ENCODE data around the gene TTC39A. TPM values are rescaled to one million over a fixed set of nuclear protein-coding genes. Genes with fewer than 3 reads are reported as not detected.
"Not testable (repeated sequence)": the region's sequence is repeated elsewhere in the genome, so short reads cannot be mapped to it uniquely, and the experiment has no call there.

Gene TTC39A
- total RNA-seq, 2 experiments from 2014 or later, result 0.11 TPM; not detected in 1

- H3K27ac Mint-ChIP-seq, result no peak overlapping the region
- DNase-seq, result no peak
- no peaks in the 10 kb centered on the region for H3K27me3 Mint-ChIP-seq
- no peak overlapping the region for H3K4me3 Mint-ChIP-seq
- ATAC-seq, result no peak
- intact Hi-C loops (cut with DNase I, micrococcal nuclease), result no loop called here
- H3K36me3 Mint-ChIP-seq (ENCODE audit: low read depth), result no peaks in the 10 kb centered on the region
- H3K9me3 Mint-ChIP-seq (ENCODE audit: low read depth), result no peaks in the 10 kb centered on the region
- ChIA-PET CTCF (interaction anchor here (0.8 to 1.2 kb wide), 2 partner anchors 18 to 64 kb away, joined by 3 to 4 read pairs; no protein-coding TSS in a partner anchor), POLR2A (no interaction called here)
- peaks cover 42% of the 10 kb centered on the region for H3K4me1 Mint-ChIP-seq
These were observed 75.0 kb downstream of the TTC39A start for GRCh38 chr1:51255331-51255730.

- H3K9me3 Mint-ChIP-seq (ENCODE audit: low read depth), result no peaks in the 10 kb centered on the region
- H3K4me3 Mint-ChIP-seq, result no peak overlapping the region
- no peak for DNase-seq
- H3K4me1 Mint-ChIP-seq, result peaks cover 33% of the 10 kb centered on the region
- POLR2A ChIA-PET, result no interaction called here
- no peak overlapping the region for H3K27ac Mint-ChIP-seq
- no peaks in the 10 kb centered on the region for H3K27me3 Mint-ChIP-seq
- H3K36me3 Mint-ChIP-seq (ENCODE audit: low read depth), result peaks cover 1% of the 10 kb centered on the region
- no peak for ATAC-seq
- CTCF ChIA-PET, result no interaction called here
- intact Hi-C loops (cut with DNase I, micrococcal nuclease), result no loop called here
These were observed 76.7 kb downstream of the TTC39A start for GRCh38 chr1:51253691-51254090.

DNA sequence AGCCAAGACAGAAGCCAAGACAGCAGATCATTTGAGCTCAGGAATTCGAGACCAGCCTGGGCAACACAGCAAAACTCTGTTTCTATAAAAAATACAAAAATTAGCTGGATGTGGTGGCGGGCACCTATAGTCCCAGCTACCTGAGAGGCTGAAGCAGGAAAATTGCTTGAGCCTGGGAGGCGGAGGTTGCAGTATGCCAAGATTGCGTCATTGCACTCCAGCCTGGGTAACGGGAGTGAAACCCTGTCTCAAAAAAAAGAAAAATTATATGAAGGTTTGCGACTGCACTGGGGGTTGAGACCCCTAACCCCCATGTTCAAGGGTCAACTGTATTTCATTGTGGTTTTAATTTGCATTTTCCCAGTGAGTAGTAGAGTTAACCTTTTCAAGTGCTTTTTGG is 78.0 kb downstream of the TTC39A start:
- CTCF ChIA-PET, result interaction anchor here (0.9 to 1.1 kb wide), 2 partner anchors 63 to 323 kb away, joined by 3 read pairs; no protein-coding TSS in a partner anchor
- ATAC-seq (no peak), DNase-seq (no peak)
- H3K27me3 Mint-ChIP-seq, result no peaks in the 10 kb centered on the region
- peaks cover 1% of the 10 kb centered on the region for H3K36me3 Mint-ChIP-seq (ENCODE audit: low read depth)
- H3K9me3 Mint-ChIP-seq (ENCODE audit: low read depth), result no peaks in the 10 kb centered on the region
- H3K27ac Mint-ChIP-seq, result no peak overlapping the region
- H3K4me1 Mint-ChIP-seq, result peaks cover 36% of the 10 kb centered on the region
- POLR2A ChIA-PET, result no interaction called here
- no peak overlapping the region for H3K4me3 Mint-ChIP-seq
- intact Hi-C loops (cut with DNase I, micrococcal nuclease), result no loop called here

- peaks cover 43% of the 10 kb centered on the region for H3K4me1 Mint-ChIP-seq
- H3K9me3 Mint-ChIP-seq (ENCODE audit: low read depth); H3K36me3 Mint-ChIP-seq (ENCODE audit: low read depth); H3K27ac Mint-ChIP-seq; intact Hi-C loops (cut with DNase I, micrococcal nuclease); POLR2A ChIA-PET; CTCF ChIA-PET; H3K27me3 Mint-ChIP-seq; DNase-seq; H3K4me3 Mint-ChIP-seq; ATAC-seq: not testable (repeated sequence)
These were observed 79.2 kb downstream of the TTC39A start for GRCh38 chr1:51251165-51251564.

- peaks cover 47% of the 10 kb centered on the region for H3K4me1 Mint-ChIP-seq
- H3K27ac Mint-ChIP-seq; intact Hi-C loops (cut with DNase I, micrococcal nuclease); H3K36me3 Mint-ChIP-seq (ENCODE audit: low read depth); H3K27me3 Mint-ChIP-seq; H3K9me3 Mint-ChIP-seq (ENCODE audit: low read depth); DNase-seq; H3K4me3 Mint-ChIP-seq; POLR2A ChIA-PET; ATAC-seq: not testable (repeated sequence)
- CTCF ChIA-PET, result interaction anchor here (0.5 to 1.1 kb wide), 3 partner anchors 34 to 373 kb away, joined by 3 read pairs; no protein-coding TSS in a partner anchor
These were observed 79.6 kb downstream of the TTC39A start for GRCh38 chr1:51250729-51251128.

DNA sequence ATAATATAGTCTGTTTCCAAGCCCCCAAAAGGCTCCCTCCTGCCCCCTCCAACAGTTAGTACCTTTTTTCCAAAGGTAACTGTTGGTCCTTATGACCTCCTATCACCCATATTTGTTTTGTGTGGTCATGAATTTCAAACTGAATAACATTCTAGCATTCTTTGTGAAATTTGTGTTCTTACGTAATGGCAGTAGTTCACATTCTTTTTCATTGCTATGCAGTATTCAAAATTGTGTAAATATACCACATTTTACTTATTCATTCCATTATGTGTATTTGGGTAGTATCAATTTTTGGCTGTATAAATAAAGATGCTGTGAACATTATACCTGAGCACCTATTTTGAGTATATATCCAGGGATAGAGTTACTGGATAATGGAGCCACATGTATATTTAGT is 80.9 kb downstream of the TTC39A start:
- ChIA-PET POLR2A (no interaction called here), CTCF (interaction anchor here (1.1 kb wide), 1 partner anchor 32 kb away, joined by 3 read pairs; no protein-coding TSS in a partner anchor)
- H3K4me3 Mint-ChIP-seq, result no peak overlapping the region
- H3K27ac Mint-ChIP-seq, result no peak overlapping the region
- intact Hi-C loops (cut with DNase I, micrococcal nuclease), result no loop called here
- H3K4me1 Mint-ChIP-seq, result peaks cover 46% of the 10 kb centered on the region
- H3K27me3 Mint-ChIP-seq, result no peaks in the 10 kb centered on the region
- DNase-seq, result no peak
- H3K36me3 Mint-ChIP-seq (ENCODE audit: low read depth), result peaks cover 5% of the 10 kb centered on the region
- ATAC-seq, result no peak
- no peaks in the 10 kb centered on the region for H3K9me3 Mint-ChIP-seq (ENCODE audit: low read depth)

DNA sequence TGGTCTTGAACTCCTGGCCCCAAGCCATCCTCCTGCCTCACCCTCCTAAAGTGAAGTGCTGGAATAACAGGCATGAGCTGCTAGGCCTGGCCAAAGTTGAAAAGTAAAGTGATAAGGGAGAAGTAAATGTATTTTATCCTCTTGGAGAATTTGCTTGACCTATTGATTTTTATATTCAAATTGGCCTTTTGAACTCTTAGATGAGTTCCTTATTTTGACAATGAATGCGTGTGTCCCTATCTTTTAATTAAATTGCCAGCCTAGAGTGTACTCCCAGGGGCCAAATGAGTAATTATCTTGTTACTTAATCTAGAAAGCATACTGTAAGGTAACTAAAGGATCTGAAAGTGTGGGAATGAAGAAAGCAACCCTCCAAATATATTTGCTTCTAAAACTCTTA is 82.9 kb downstream of the TTC39A start:
- DNase-seq (no peak), ATAC-seq (no peak)
- Mint-ChIP-seq H3K27ac (no peak overlapping the region), H3K27me3 (no peaks in the 10 kb centered on the region), H3K9me3 (ENCODE audit: low read depth) (no peaks in the 10 kb centered on the region), H3K4me1 (peaks cover 48% of the 10 kb centered on the region), H3K4me3 (no peak overlapping the region), H3K36me3 (ENCODE audit: low read depth) (peaks cover 5% of the 10 kb centered on the region)
- intact Hi-C loops (cut with DNase I, micrococcal nuclease), result no loop called here
- ChIA-PET POLR2A (interaction anchor here (0.6 to 0.7 kb wide), 2 partner anchors 9 to 631 kb away, joined by 4 to 11 read pairs; no protein-coding TSS in a partner anchor), CTCF (interaction anchor here (1.1 to 1.4 kb wide), 2 partner anchors 14 to 56 kb away, joined by 4 to 5 read pairs; no protein-coding TSS in a partner anchor)

DNA sequence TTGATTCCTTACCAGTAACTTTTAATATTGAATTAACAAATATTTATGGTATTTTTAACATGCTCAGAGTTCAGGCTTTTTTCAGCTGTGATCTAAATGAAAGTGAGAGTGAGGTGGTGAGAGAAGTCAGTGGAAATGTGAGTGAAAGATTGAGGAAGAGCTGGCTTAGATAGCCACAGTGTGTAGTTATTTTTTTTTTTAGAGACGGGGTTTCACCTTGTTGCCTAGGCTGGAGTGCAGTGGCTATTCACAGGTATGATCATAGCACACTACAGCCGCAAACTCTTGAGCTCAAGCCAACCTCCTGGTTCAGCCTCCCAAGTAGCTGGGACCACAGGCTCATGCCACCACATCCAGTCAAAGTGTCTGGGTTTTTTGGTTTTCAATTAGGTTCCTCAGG is 83.3 kb downstream of the TTC39A start:
- DNase-seq (no peak), ATAC-seq (peak; percentile 51)
- intact Hi-C loops (cut with DNase I, micrococcal nuclease), result no loop called here
- ChIA-PET POLR2A (interaction anchor here (0.6 to 0.7 kb wide), 3 partner anchors 8 to 631 kb away, joined by 3 to 11 read pairs (median 4); no protein-coding TSS in a partner anchor), CTCF (interaction anchor here (1.1 to 1.4 kb wide), 2 partner anchors 15 to 56 kb away, joined by 4 to 5 read pairs; no protein-coding TSS in a partner anchor)
- H3K27ac Mint-ChIP-seq, result no peak overlapping the region
- H3K36me3 Mint-ChIP-seq (ENCODE audit: low read depth), result peaks cover 5% of the 10 kb centered on the region
- H3K27me3 Mint-ChIP-seq, result no peaks in the 10 kb centered on the region
- no peak overlapping the region for H3K4me3 Mint-ChIP-seq
- peaks cover 46% of the 10 kb centered on the region for H3K4me1 Mint-ChIP-seq
- no peaks in the 10 kb centered on the region for H3K9me3 Mint-ChIP-seq (ENCODE audit: low read depth)

GRCh38 chr1:51242546-51242945 is 87.8 kb downstream of the TTC39A start:
- intact Hi-C loops (cut with DNase I, micrococcal nuclease), result no loop called here
- CTCF ChIA-PET, result interaction anchor here (1.2 kb wide), 1 partner anchor 11 kb away, joined by 3 read pairs; no protein-coding TSS in a partner anchor
- DNase-seq (no peak), ATAC-seq (no peak)
- peaks cover 5% of the 10 kb centered on the region for H3K36me3 Mint-ChIP-seq (ENCODE audit: low read depth)
- POLR2A ChIA-PET, result interaction anchor here (0.9 kb wide), 1 partner anchor 1118 kb away, joined by 4 read pairs; no protein-coding TSS in a partner anchor
- no peak overlapping the region for H3K4me3 Mint-ChIP-seq
- H3K27me3 Mint-ChIP-seq, result no peaks in the 10 kb centered on the region
- peaks cover 48% of the 10 kb centered on the region for H3K4me1 Mint-ChIP-seq
- H3K9me3 Mint-ChIP-seq (ENCODE audit: low read depth), result no peaks in the 10 kb centered on the region
- no peak overlapping the region for H3K27ac Mint-ChIP-seq

DNA sequence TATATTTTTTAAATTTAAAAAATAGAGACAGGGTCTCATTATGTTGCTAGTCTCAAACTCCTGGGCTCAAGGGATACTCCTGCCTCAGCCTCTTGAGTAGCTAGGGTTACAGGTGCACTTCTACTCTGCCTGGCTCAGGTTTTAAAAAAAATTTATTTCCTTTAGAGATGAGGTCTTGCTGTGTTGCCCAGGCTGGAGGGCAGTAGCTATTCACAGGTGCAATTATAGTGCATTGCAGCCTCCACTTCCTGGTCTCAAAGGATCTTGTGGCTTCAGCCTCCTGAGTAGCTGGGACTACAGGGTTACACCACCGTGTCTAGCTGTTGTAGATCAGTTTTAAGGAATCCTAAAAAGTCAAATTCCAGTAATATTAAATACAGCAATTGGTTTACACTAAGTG is 89.2 kb downstream of the TTC39A start:
- peaks cover 34% of the 10 kb centered on the region for H3K4me1 Mint-ChIP-seq
- DNase-seq (no peak), ATAC-seq (no peak)
- CTCF ChIA-PET, result no interaction called here
- H3K36me3 Mint-ChIP-seq (ENCODE audit: low read depth), result peaks cover 3% of the 10 kb centered on the region
- no peak overlapping the region for H3K27ac Mint-ChIP-seq
- H3K9me3 Mint-ChIP-seq (ENCODE audit: low read depth), result no peaks in the 10 kb centered on the region
- intact Hi-C loops (cut with DNase I, micrococcal nuclease), result no loop called here
- H3K27me3 Mint-ChIP-seq, result no peaks in the 10 kb centered on the region
- POLR2A ChIA-PET, result no interaction called here
- no peak overlapping the region for H3K4me3 Mint-ChIP-seq

DNA sequence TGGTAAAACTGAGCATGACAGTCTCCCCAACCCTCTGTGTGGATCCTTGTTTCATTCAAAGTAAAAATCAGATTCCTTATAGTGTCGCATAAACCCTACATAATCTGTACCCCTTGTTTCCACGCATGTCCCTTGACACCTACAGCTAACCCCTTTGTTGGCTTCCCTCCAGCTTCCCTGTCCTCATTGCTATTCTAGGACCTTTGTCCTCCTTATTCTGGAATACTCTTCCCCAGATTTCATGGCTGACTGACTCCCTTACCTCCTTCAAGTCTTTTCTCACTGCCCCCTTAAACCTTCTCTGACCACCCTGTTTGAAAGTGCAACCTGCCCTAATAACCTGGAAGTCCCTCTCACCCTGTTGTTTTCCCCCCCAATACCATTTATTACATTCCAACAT is 90.3 kb downstream of the TTC39A start:
- H3K27ac Mint-ChIP-seq, result no peak overlapping the region
- H3K4me1 Mint-ChIP-seq, result peaks cover 36% of the 10 kb centered on the region
- no peaks in the 10 kb centered on the region for H3K9me3 Mint-ChIP-seq (ENCODE audit: low read depth)
- ATAC-seq, result no peak
- intact Hi-C loops (cut with DNase I, micrococcal nuclease), result no loop called here
- no peaks in the 10 kb centered on the region for H3K27me3 Mint-ChIP-seq
- POLR2A ChIA-PET, result no interaction called here
- peaks cover 1% of the 10 kb centered on the region for H3K36me3 Mint-ChIP-seq (ENCODE audit: low read depth)
- H3K4me3 Mint-ChIP-seq, result no peak overlapping the region
- CTCF ChIA-PET, result interaction anchor here (1.0 kb wide), 1 partner anchor 29 kb away, joined by 3 read pairs; no protein-coding TSS in a partner anchor
- no peak for DNase-seq

- CTCF ChIA-PET, result interaction anchor here (0.7 to 1.3 kb wide), 3 partner anchors 18 to 58 kb away, joined by 3 to 5 read pairs (median 4); no protein-coding TSS in a partner anchor
- Mint-ChIP-seq H3K4me1 (peaks cover 41% of the 10 kb centered on the region), H3K27ac (no peak overlapping the region), H3K4me3 (no peak overlapping the region), H3K27me3 (no peaks in the 10 kb centered on the region), H3K9me3 (ENCODE audit: low read depth) (no peaks in the 10 kb centered on the region), H3K36me3 (ENCODE audit: low read depth) (peaks cover 1% of the 10 kb centered on the region)
- POLR2A ChIA-PET, result no interaction called here
- no peak for DNase-seq
- intact Hi-C loops (cut with DNase I, micrococcal nuclease), result loop anchor here in 1 of 2 experiments (5.0 to 10.0 kb wide), 2 partner anchors 271 to 277 kb away; partner anchors contain the start of gene EPS15
- ATAC-seq, result no peak
These were observed 92.3 kb downstream of the TTC39A start for GRCh38 chr1:51238034-51238403.
